Right lobe of liver (tissue), 6 donors: Measurements from ENCODE around the gene CNTLN. TPM values are rescaled to one million over a fixed set of nuclear protein-coding genes. Genes with fewer than 3 reads are reported as not detected.

Source experiments
- ATAC-seq, 4 donors: fragments of 200-7000 bp; cut with Tn5 transposase; one replicate each; pipeline ENCODE4 v1.9.1; 2020; ENCODE audit warnings: mild to moderate bottlenecking in 4 of 4, moderate library complexity in 4 of 4
- DNase-seq, 3 donors: peaks; one replicate each; pipeline ENCODE4 v3.0.0-alpha.2; 2020
- H3K27ac ChIP-seq, 3 donors: fragments of 200-600 bp; one replicate each; pipeline ENCODE4 v1.8.0; 2022
- H3K27me3 ChIP-seq, 2 donors: fragments of 200-600 bp; one replicate each; pipeline ENCODE4 v1.8.0; 2022
- H3K36me3 ChIP-seq, 4 donors: fragments of 200-600 bp; sonication (generic) in 1 of 4; one replicate each; pipeline versions ENCODE4 v1.5.1 to v1.8.0; 2017 to 2022; ENCODE audit warnings: control low read depth in 1 of 4
- H3K4me1 ChIP-seq, 4 donors: fragments of 200-600 bp; sonication (generic) in 1 of 4; one replicate each; pipeline versions ENCODE4 v1.5.1 to v1.8.0; 2017 to 2022; ENCODE audit warnings: control low read depth in 1 of 4
- H3K4me3 ChIP-seq, 3 donors: fragments of 200-600 bp; one replicate each; pipeline ENCODE4 v1.8.0; 2022
- H3K9me3 ChIP-seq, 4 donors: fragments of 200-600 bp; sonication (generic) in 1 of 4; one replicate each; pipeline versions ENCODE4 v1.5.1 to v1.8.0; 2017 to 2022; ENCODE audit warnings: control low read depth in 1 of 4
- CTCF ChIP-seq, 4 donors: fragments of 200-600 bp in 3 of 4; fragments of 450-650 bp in 1 of 4; IDR thresholded peaks; one replicate each; pipeline versions ENCODE4 v1.5.1 to v1.8.0; 2016 to 2022; ENCODE audit warnings: antibody characterized with exemption in 4 of 4, mild to moderate bottlenecking in 2 of 4
- POLR2A ChIP-seq: fragments of 450-650 bp; IDR thresholded peaks from one replicate; pipeline ENCODE4 v1.6.1; 2017; ENCODE audit warnings: antibody characterized with exemption, mild to moderate bottlenecking
- WGBS: methylation state at CpG from one replicate; pipeline ENCODE4 v1.1.6; 2018; ENCODE audit warnings: low coverage, low lambda C conversion rate; ENCODE audit not compliant: insufficient coverage; ENCODE audit errors: missing lambda C conversion rate; 5-methylcytosine and 5-hydroxymethylcytosine counted together
- intact Hi-C, 2 donors: fragments of 100-400 bp; cut with DNase I; formaldehyde crosslinking; loops; one replicate each; pipeline versions ENCODE4 v1.11.2 to v1.14.1; 2022
- small RNA-seq, 2 experiments: library from RNA; depleted of rRNA; stranded (forward); fragments of <200 nt; gene quantifications; one replicate each; pipeline ENCODE3, GENCODE V24; 2016
- total RNA-seq, 6 experiments: library from RNA; depleted of rRNA in 2 of 6; stranded (reverse); fragments of >200 nt in 2 of 6; fragmentation: NEBNext Ultra II Directional in 3 of 6; extraction: Animal tissue kit (Norgen Biotek cat#: 25700) in 3 of 6; gene quantifications; one replicate each; pipeline versions ENCODE4 v1.1.0 to v1.2.4, GENCODE V29; 2016 to 2023
- donor health status: DM: no; HTN: yes; CAD: no.
- donor health status: DM: no; HTN: no; CAD: no.
- donor health status: DM: no; HTN: no; CAD: no.
- donor health status: DM: no; HTN: yes; CAD: no.
- donor health status: DM: no; HTN: yes; CAD: no.

Gene CNTLN
- total RNA-seq, 6 experiments from 2014 or later = 7.4 to 10.3 (median 9.5) TPM

DNA sequence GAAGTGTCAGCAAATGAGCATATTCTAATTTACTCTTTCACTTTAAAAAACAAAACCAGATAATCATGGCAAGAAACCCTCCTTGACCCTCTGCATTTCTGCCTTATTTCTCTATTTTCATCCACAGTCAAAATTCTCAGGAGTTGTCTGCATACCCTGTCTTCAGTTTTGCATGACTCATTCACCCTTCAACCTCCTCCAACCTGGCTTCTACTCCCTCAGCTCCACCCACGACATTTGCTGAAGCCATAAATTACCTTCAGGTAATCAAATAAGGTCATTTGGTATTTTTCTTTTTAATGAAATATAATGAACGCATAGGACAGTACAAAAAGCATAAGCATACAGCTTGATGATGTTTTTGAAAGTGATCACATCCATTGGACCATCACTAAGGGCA lies 416.2 kb downstream of the CNTLN start:
- Histone ChIP-seq H3K27ac (no peak overlapping the region), H3K27me3 (no peaks in the 10 kb centered on the region), H3K4me1 (no peaks in the 10 kb centered on the region), H3K9me3 (no peaks in the 10 kb centered on the region), H3K36me3 (no peaks in the 10 kb centered on the region), H3K4me3 (no peak overlapping the region)
- intact Hi-C loops = no loop called here
- no peak for DNase-seq
- no peak for ATAC-seq
- WGBS = 49% methylated on average over 2 of the region's 2 CpGs
- TF ChIP-seq POLR2A = no peak
- no peak for TF ChIP-seq CTCF (IDR thresholded peaks at IDR 0.05)

Small RNA genes lying within 50 kb of the gene (small RNA-seq; reads per million reads assigned to genes)
- gene RPS29P33 = 0 reads per million in 2 experiments
